ENCODE data around the gene TTF1. TPM values are rescaled to one million over a fixed set of nuclear protein-coding genes. Genes with fewer than 3 reads are reported as not detected.

TTF1 gene
- total and polyA plus RNA-seq, 2 of the 13 experiments (the other 11 are each of a cell fraction or from before 2014, with no cell fraction given) = 3.4 to 9.8 TPM

GRCh38 chr9:132410642-132411041 lies 4.0 kb upstream of the TTF1 start:
- peak overlapping the region; percentile 77 for H3K4me2 ChIP-seq (ENCODE audit: low read depth, low read length)
- ChIA-PET CTCF (ENCODE audit: low intra/inter-chr PET ratio, low total read pairs) (interaction anchor here (1.2 to 2.8 kb wide), 3 partner anchors 97 to 241 kb away, joined by 4 to 22 read pairs (median 9); no protein-coding TSS in a partner anchor), POLR2A (no interaction called here)
- DNase-seq (ENCODE audit: low spot score) = no peak
- H3K79me2 ChIP-seq (ENCODE audit: insufficient read depth, low read length) = peaks cover 4% of the 10 kb centered on the region
- H3K27me3 ChIP-seq (ENCODE audit: control insufficient read depth in 1 of 2, insufficient read depth in 2 of 2, low read length in 2 of 2) = peaks cover 0 to 54% of the 10 kb centered on the region in 2 experiments; a peak in 3 of 5 replicates
- peak overlapping the region; percentile 38 to 72 (median 43); a peak in 5 of 6 replicates for H3K4me3 ChIP-seq (replicated peaks in 1 of 3; ENCODE audit: insufficient read depth in 1 of 3, low read depth in 2 of 3, low read length in 3 of 3)
- no peak overlapping the region for H2AFZ ChIP-seq (ENCODE audit: low read length)
- BruUV-seq (replicated peaks) = no TSS peak
- no peak for FAIRE-seq
- H3K9me3 ChIP-seq (ENCODE audit: low read length) = no peaks in the 10 kb centered on the region
- no peaks in the 10 kb centered on the region for H3K36me3 ChIP-seq (replicated peaks in 1 of 2; ENCODE audit: control insufficient read depth in 1 of 2, insufficient read depth in 2 of 2, low read length in 2 of 2)
- no peak overlapping the region for H3K9ac ChIP-seq (ENCODE audit: insufficient read depth, low read depth, low read length)
- H4K20me1 ChIP-seq (ENCODE audit: insufficient read depth, low read length) = peaks cover 3% of the 10 kb centered on the region; the same call in 1 of the 2 replicates
- in situ Hi-C loops (cut with HindIII; ENCODE audit: extremely low pct_ligation_motif_present, low pct_unique_long_range_greater_than_20kb) (loop anchor here (5.0 to 10.0 kb wide), 3 partner anchors 94 to 387 kb away; no protein-coding TSS in a partner anchor), intact Hi-C loops (cut with micrococcal nuclease; ENCODE audit: unreplicated experiment) (loop anchor here (10.0 kb wide), 1 partner anchor 94 kb away; no protein-coding TSS in a partner anchor)
- ATAC-seq = peak; percentile 17; the same call in 2 of the 3 replicates
- WGBS (ENCODE audit: low lambda C conversion rate) = 24% methylated on average over 14 of the region's 19 CpGs
- peaks cover 39% of the 10 kb centered on the region for H3K4me1 ChIP-seq (ENCODE audit: insufficient read depth, low read length)
- H3K27ac ChIP-seq (ENCODE audit: extremely low read length, insufficient read depth, low read length) = no peak overlapping the region
- TF ChIP-seq ATF4 (CRISPR knock-in tag; IDR thresholded peaks at IDR 0.05) (no peak), HDAC2 (CRISPR knock-in tag; IDR thresholded peaks at IDR 0.05) (no peak), ZUFSP (CRISPR knock-in tag; IDR thresholded peaks at IDR 0.05; ENCODE audit: borderline replicate concordance) (no peak), MLX (CRISPR knock-in tag; IDR thresholded peaks at IDR 0.05) (no peak), NFKBIZ (CRISPR knock-in tag; IDR thresholded peaks at IDR 0.05) (no peak), IRF2 (CRISPR knock-in tag; IDR thresholded peaks at IDR 0.05) (no peak), MXD3 (CRISPR knock-in tag; IDR thresholded peaks at IDR 0.05) (no peak), ZFP37 (CRISPR knock-in tag; IDR thresholded peaks at IDR 0.05; ENCODE audit: borderline replicate concordance) (no peak), LCORL (IDR thresholded peaks at IDR 0.05) (no peak), LCORL (CRISPR knock-in tag; IDR thresholded peaks at IDR 0.05) (no peak), ZNF446 (CRISPR knock-in tag; IDR thresholded peaks at IDR 0.05) (0 out of 2 replicates have a peak, but pooled peaks have one; percentile 51), NR3C1 (CRISPR knock-in tag; IDR thresholded peaks at IDR 0.05) (no peak), DDIT3 (CRISPR knock-in tag; IDR thresholded peaks at IDR 0.05) (no peak), SRF (IDR thresholded peaks at IDR 0.05; ENCODE audit: low read depth, low read length) (no peak), CENPBD1 (CRISPR knock-in tag; IDR thresholded peaks at IDR 0.05; ENCODE audit: borderline replicate concordance, low read depth) (no peak), ZNF770 (CRISPR knock-in tag; IDR thresholded peaks at IDR 0.05) (no peak), XBP1 (CRISPR knock-in tag; IDR thresholded peaks at IDR 0.05) (no peak), NRL (CRISPR knock-in tag; IDR thresholded peaks at IDR 0.05; ENCODE audit: borderline replicate concordance) (0 out of 2 replicates have a peak, but pooled peaks have one; percentile 12), RARG (CRISPR knock-in tag; IDR thresholded peaks at IDR 0.05; ENCODE audit: low read depth) (no peak), NFYC (CRISPR knock-in tag; IDR thresholded peaks at IDR 0.05) (no peak)

All from HepG2 (cell line).